GM12801 (cell line): ENCODE results near the gene DLGAP3.

Experiments
- CTCF ChIP-seq: IDR thresholded peaks from one replicate; pipeline ENCODE4 v1.5.1; 2011; ENCODE audit warnings: control low read depth; ENCODE audit not compliant: insufficient read length; ENCODE audit errors: extremely low read depth

The DLGAP3 gene

GRCh38 chr1:34844252-34844634, 85.2 kb downstream of the DLGAP3 start:
- TF ChIP-seq CTCF = no peak

GRCh38 chr1:34843392-34844251, 85.8 kb downstream of the DLGAP3 start:
- no peak for TF ChIP-seq CTCF

- TF ChIP-seq CTCF = no peak
Observed at GRCh38 chr1:34842952-34843371, 86.5 kb downstream of the DLGAP3 start.

GRCh38 chr1:34842073-34842472, 87.4 kb downstream of the DLGAP3 start:
- TF ChIP-seq CTCF = no peak

GRCh38 chr1:34840426-34840825, 89.0 kb downstream of the DLGAP3 start:
- TF ChIP-seq CTCF = no peak

- TF ChIP-seq CTCF = no peak
Observed at GRCh38 chr1:34839526-34840305, 89.7 kb downstream of the DLGAP3 start.

- TF ChIP-seq CTCF = no peak
Observed at GRCh38 chr1:34833711-34834110, 95.7 kb downstream of the DLGAP3 start.
